Ishikawa (cell line): ENCODE results near the gene C3orf62.

Experiments used
- CEBPB ChIP-seq: IDR thresholded peaks from 2 replicates; pipeline ENCODE4 v1.6.1; 2012
- CREB1 ChIP-seq: IDR thresholded peaks from 2 replicates; pipeline ENCODE4 v1.6.1; 2012; ENCODE audit warnings: low read depth
- EGR1 ChIP-seq: IDR thresholded peaks from 2 replicates; pipeline ENCODE4 v1.6.1; 2012
- EP300 ChIP-seq: IDR thresholded peaks from 2 replicates; pipeline ENCODE4 v1.6.1; 2012; ENCODE audit warnings: borderline replicate concordance
- FOXM1 ChIP-seq: IDR thresholded peaks from 2 replicates; pipeline ENCODE4 v1.6.1; 2012; ENCODE audit warnings: low read depth, borderline replicate concordance
- NFIC ChIP-seq: IDR thresholded peaks from 2 replicates; pipeline ENCODE4 v1.6.1; 2012
- RAD21 ChIP-seq: IDR thresholded peaks from 2 replicates; pipeline ENCODE4 v1.6.1; 2012; ENCODE audit warnings: low read depth
- TAF1 ChIP-seq: IDR thresholded peaks from 2 replicates; pipeline ENCODE4 v1.6.1; 2012; ENCODE audit warnings: low read depth, mild to moderate bottlenecking
- TCF12 ChIP-seq: IDR thresholded peaks from 2 replicates; pipeline ENCODE4 v1.6.1; 2012; ENCODE audit warnings: low read depth
- TEAD4 ChIP-seq: IDR thresholded peaks from 2 replicates; pipeline ENCODE4 v1.6.1; 2012
- YY1 ChIP-seq: IDR thresholded peaks from 2 replicates; pipeline ENCODE4 v1.6.1; 2012; ENCODE audit warnings: low read depth
- TF ChIP-seq, protein P1 (sequence below): IDR thresholded peaks from 2 replicates; pipeline ENCODE4 v1.6.1; 2012; ENCODE audit warnings: low read depth, mild to moderate bottlenecking
- TF ChIP-seq, protein P2 (sequence below): IDR thresholded peaks from 2 replicates; pipeline ENCODE4 v1.6.1; 2012
- TF ChIP-seq, protein P3 (sequence below): IDR thresholded peaks from 2 replicates; pipeline ENCODE4 v1.6.1; 2012

DNA sequence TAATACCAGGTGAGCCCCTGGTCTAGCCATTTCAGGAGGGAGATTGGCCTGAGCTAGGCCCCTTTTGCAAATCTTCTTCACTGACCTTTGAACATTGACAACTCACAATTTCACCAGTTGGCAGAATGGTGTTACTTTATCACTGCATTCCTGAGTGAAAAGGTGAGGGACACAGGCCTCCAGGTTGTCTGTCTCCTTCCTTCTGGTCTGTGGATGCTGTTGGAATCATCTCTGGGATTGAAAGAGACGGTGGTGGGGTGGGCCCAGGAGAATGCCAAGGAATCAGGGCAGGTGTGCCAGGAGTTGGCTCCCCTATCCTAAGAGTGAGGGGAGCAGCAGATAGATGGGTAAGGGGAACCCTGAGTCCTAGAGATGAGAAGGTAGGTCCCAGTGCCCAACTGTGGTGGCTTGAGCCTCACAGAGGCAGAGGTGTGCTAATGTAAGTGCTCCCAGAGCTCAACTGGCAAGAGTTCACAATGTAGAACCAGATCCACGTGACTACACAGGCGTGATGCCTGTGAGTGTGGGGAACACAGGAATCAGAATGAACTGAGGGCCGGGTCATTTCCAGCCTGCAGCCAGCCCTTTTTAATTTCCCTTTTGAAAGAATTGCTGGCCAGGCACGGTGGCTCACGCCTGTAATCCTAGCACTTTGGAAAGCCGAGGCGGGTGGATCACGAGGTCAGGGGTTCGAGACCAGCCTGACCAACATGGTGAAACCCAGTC lies 11.2 kb downstream of the C3orf62 start:
- TF ChIP-seq, protein P1, sequence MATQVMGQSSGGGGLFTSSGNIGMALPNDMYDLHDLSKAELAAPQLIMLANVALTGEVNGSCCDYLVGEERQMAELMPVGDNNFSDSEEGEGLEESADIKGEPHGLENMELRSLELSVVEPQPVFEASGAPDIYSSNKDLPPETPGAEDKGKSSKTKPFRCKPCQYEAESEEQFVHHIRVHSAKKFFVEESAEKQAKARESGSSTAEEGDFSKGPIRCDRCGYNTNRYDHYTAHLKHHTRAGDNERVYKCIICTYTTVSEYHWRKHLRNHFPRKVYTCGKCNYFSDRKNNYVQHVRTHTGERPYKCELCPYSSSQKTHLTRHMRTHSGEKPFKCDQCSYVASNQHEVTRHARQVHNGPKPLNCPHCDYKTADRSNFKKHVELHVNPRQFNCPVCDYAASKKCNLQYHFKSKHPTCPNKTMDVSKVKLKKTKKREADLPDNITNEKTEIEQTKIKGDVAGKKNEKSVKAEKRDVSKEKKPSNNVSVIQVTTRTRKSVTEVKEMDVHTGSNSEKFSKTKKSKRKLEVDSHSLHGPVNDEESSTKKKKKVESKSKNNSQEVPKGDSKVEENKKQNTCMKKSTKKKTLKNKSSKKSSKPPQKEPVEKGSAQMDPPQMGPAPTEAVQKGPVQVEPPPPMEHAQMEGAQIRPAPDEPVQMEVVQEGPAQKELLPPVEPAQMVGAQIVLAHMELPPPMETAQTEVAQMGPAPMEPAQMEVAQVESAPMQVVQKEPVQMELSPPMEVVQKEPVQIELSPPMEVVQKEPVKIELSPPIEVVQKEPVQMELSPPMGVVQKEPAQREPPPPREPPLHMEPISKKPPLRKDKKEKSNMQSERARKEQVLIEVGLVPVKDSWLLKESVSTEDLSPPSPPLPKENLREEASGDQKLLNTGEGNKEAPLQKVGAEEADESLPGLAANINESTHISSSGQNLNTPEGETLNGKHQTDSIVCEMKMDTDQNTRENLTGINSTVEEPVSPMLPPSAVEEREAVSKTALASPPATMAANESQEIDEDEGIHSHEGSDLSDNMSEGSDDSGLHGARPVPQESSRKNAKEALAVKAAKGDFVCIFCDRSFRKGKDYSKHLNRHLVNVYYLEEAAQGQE: no peak
- TF ChIP-seq RAD21 (no peak), TCF12 (no peak), EP300 (no peak), EGR1 (no peak), YY1 (no peak), TAF1 (no peak), CEBPB (no peak), NFIC (no peak), FOXM1 (no peak), TEAD4 (no peak), CREB1 (no peak)
- TF ChIP-seq, protein P2, sequence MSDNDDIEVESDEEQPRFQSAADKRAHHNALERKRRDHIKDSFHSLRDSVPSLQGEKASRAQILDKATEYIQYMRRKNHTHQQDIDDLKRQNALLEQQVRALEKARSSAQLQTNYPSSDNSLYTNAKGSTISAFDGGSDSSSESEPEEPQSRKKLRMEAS: no peak
- TF ChIP-seq, protein P3, sequence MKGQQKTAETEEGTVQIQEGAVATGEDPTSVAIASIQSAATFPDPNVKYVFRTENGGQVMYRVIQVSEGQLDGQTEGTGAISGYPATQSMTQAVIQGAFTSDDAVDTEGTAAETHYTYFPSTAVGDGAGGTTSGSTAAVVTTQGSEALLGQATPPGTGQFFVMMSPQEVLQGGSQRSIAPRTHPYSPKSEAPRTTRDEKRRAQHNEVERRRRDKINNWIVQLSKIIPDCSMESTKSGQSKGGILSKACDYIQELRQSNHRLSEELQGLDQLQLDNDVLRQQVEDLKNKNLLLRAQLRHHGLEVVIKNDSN: no peak
